HFF-Myc (cell line): ENCODE measurements around the gene CEP57.
"Not testable (repeated sequence)": the region's sequence is repeated elsewhere in the genome, so short reads cannot be mapped to it uniquely, and the experiment has no call there.

Experiments used
- DNase-seq: peaks from one replicate; pipeline ENCODE4 v3.0.0-alpha.2; 2011; ENCODE audit warnings: low read depth; ENCODE audit errors: extremely low read depth
- H3K4me3 ChIP-seq: replicated peaks from 2 replicates; pipeline ENCODE4 v1.5.1; 2011; ENCODE audit warnings: low read depth, mild to moderate bottlenecking, control low read depth, low read length
- TF ChIP-seq, protein P1 (sequence below): IDR thresholded peaks from 2 replicates; pipeline ENCODE4 v1.5.1; 2012; ENCODE audit warnings: mild to moderate bottlenecking, low read depth, low read length, control low read depth; ENCODE audit errors: missing control alignments

CEP57 gene

DNA sequence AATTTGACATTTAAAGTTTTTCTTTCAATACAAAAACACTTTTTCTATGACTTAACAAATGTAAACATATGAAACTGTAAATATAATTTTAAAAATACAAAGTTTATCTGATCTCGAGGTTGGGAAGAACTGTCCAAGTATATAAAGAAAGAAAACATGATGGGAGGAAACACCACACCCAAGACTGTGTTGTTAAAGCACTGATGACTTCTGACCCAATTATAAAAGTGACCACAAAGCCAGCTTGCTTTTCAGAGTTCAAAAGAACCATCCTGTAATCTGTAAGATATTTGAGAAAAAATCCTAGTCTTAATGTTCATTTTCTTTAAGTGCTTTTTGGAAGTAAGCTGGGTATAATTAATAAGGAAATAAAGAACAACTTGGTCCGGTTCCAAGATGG, 15.6 kb downstream of the CEP57 start:
- TF ChIP-seq, protein P1, sequence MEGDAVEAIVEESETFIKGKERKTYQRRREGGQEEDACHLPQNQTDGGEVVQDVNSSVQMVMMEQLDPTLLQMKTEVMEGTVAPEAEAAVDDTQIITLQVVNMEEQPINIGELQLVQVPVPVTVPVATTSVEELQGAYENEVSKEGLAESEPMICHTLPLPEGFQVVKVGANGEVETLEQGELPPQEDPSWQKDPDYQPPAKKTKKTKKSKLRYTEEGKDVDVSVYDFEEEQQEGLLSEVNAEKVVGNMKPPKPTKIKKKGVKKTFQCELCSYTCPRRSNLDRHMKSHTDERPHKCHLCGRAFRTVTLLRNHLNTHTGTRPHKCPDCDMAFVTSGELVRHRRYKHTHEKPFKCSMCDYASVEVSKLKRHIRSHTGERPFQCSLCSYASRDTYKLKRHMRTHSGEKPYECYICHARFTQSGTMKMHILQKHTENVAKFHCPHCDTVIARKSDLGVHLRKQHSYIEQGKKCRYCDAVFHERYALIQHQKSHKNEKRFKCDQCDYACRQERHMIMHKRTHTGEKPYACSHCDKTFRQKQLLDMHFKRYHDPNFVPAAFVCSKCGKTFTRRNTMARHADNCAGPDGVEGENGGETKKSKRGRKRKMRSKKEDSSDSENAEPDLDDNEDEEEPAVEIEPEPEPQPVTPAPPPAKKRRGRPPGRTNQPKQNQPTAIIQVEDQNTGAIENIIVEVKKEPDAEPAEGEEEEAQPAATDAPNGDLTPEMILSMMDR: no peak
- H3K4me3 ChIP-seq: no peak overlapping the region
- DNase-seq: no peak

DNA sequence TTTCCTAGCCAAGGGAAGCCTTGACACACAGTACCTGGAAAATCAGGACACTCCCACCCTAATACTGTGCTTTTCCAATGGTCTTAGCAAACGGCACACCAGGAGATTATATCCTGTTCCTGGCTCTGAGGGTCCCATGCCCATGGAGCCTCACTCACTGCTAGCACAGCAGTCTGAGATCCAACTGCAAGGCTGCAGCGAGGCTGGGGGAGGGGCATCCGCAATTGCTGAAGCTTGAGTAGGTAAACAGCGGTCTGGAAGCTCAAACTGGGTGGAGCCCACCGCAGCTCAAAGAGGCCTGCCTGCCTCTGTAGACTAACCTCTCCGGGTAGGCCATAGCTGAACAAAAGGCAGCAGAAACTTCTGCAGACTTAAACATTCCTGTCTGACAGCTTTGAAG, 16.2 kb downstream of the CEP57 start:
- not testable (repeated sequence) for H3K4me3 ChIP-seq, DNase-seq

DNA sequence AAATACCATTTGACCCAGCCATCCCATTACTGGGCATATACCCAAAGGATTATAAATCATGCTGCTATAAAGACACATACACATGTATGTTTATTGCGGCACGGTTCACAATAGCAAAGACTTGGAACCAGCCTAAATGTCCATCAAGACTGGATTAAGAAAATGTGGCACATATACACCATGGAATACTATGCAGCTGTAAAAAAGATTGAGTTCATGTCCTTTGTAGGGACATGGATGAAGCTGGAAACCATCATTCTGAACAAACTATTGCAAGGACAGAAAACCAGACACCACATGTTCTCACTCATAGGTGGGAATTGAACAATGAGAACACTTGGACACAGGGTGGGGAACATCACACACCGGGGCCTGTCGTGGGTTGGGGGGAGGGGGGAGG, 20.8 kb downstream of the CEP57 start:
- H3K4me3 ChIP-seq, DNase-seq: not testable (repeated sequence)

GRCh38 chr11:95816037-95816436, 25.7 kb downstream of the CEP57 start:
- no peak overlapping the region for H3K4me3 ChIP-seq
- TF ChIP-seq, protein P1: no peak
- DNase-seq: no peak

DNA sequence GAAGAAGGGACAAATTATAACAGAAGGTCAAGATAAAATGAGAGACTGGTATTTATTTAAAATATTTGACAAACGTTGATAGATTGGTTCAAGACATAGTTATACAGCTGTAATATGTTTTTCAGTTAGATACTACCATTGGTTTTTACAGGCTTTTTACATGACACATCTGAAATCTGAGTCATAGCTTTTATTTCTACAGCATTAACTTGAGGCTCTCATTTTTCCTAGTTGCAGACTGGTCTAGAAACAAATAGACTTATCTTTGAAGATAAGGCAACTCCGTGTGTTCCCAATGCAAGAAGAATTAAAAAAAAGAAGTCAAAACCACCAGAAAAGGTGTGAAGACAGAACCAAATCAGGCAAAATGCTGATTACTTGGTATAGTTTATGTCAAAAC, 31.3 kb downstream of the CEP57 start:
- no peak overlapping the region for H3K4me3 ChIP-seq
- TF ChIP-seq, protein P1: no peak
- DNase-seq: no peak

DNA sequence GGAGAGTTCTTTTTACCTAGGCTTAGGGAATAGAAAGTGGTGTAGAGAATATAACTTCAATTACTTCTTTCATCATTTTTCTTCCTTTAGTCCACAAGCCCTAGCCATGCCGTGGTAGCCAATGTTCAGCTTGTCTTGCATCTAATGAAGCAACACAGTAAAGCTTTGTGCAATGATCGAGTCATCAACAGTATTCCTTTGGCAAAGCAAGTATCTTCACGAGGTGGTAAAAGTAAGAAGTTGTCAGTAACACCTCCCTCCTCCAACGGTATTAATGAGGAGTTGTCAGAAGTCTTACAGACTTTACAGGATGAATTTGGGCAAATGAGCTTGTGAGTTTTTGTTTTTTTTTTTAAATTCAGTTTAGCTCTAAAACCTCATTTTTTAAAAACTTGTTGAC, 37.4 kb downstream of the CEP57 start:
- no peak overlapping the region for H3K4me3 ChIP-seq
- TF ChIP-seq, protein P1: no peak
- no peak for DNase-seq

DNA sequence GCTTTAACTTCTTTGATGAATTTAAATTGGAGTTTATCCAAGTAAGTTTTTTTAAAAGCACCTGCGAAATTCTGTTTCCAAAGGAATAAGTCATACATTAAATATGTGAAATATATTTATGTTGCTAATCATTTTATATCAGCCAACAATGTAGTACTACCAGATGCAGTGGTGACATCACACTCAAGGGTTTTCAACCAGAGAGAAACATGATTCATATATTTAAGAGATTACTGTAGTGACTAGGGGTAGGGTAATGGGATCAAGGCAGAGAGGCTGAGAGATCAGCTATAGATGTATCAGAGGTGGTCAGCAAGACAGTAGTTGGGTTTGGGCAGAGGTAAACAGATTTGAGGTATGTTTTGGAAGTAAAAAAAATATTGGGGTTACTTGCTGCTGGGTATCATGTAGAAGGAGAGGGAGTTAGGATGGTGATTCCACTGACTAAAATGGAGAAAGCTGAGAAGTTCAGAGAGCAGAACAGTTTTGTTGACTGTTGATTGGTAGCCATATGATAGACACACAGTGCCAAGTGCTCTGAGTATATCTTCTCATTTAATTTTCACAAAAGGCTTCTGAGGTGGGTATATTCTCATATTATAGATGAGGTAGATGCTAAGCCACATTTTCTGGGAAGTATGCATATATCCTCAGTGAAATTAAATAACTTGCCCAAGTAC, 39.4 kb downstream of the CEP57 start:
- H3K4me3 ChIP-seq: no peak overlapping the region
- TF ChIP-seq, protein P1: no peak
- no peak for DNase-seq

DNA sequence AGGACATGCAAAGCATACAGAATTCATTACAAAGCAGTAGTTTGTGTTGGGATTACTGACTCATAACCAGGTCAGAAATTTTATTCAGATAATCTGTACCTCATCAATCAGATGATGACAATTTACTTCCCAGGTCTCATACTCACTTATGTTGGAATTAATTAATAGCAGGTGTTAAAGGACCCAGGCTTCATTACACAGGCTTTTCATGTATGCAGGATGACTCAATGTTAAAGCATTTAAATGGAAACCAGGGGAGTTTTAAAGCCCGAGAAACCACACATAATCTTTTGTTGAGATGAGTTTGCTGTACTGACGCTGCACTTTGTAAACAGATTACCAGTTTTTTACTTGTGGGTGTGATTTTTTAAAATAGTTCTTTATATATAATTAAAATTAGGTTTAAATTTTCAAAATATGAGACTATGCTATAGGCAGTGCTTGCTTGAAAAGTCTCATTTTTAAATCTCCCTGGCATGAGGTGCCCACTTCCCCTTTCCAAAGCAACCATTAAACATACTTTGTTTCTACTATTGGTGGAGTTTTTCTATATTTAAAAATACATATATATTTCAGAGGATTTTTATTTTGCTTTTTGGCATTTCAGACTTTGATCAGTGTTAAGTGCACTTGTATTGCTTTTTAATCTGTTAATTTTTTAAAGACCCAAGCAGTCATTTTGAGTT, 41.0 kb downstream of the CEP57 start:
- no peak overlapping the region for H3K4me3 ChIP-seq
- TF ChIP-seq, protein P1: no peak
- DNase-seq: peak; percentile 92
